Motor neuron (in vitro differentiated cells): Measurements from ENCODE around the gene CASP6. TPM values are rescaled to one million over a fixed set of nuclear protein-coding genes. Genes with fewer than 3 reads are reported as not detected.
A peak's percentile ranks its signal among the peaks of the same experiment; 100 is the strongest.

Source experiments
- ATAC-seq, 8 experiments: fragments of 200-7000 bp; cut with Tn5 transposase; replicated peaks in 6 of 8; 2 replicates each; pipeline ENCODE4 v1.8.0; 2021; ENCODE audit warnings: mild to moderate bottlenecking in 8 of 8, moderate library complexity in 8 of 8
- H3K27ac ChIP-seq, 2 donors: fragments of 250-450 bp; sonication (Bioruptor Pico); 2 replicates each; pipeline ENCODE4 v1.9.0; 2021; ENCODE audit warnings: antibody characterized with exemption in 2 of 2, mild to moderate bottlenecking in 2 of 2, moderate library complexity in 1 of 2
- H3K4me1 ChIP-seq, 2 donors: fragments of 250-450 bp; sonication (Bioruptor Pico); replicated peaks in 1 of 2; 2 replicates each; pipeline ENCODE4 v1.6.1; 2021; ENCODE audit warnings: antibody characterized with exemption in 2 of 2, mild to moderate bottlenecking in 2 of 2, moderate library complexity in 1 of 2
- H3K4me3 ChIP-seq, 5 donors: fragments of 250-450 bp; sonication (Bioruptor Pico); 2 replicates each; pipeline ENCODE4 v1.9.0; 2021; ENCODE audit warnings: antibody characterized with exemption in 5 of 5, mild to moderate bottlenecking in 5 of 5, moderate library complexity in 4 of 5
- WGBS, 10 experiments: fragments of 450-650 bp; shearing (Covaris generic); methylation state at CpG; one replicate each; pipeline ENCODE4 v1.0.0; 2022; 5-methylcytosine and 5-hydroxymethylcytosine counted together
- in situ Hi-C, 9 experiments: fragments of 400-800 bp; cut with MboI; loops; one replicate each; pipeline ENCODE4 v1.15.0; 2021; ENCODE audit warnings: low sequenced_read_pairs in 9 of 9, low pct_unique_long_range_greater_than_20kb in 2 of 9; ENCODE audit not compliant: unreplicated experiment in 9 of 9
- total RNA-seq, 8 experiments: library from RNA; unstranded; fragments of 300-600 nt; gene quantifications; 2 replicates each; pipeline versions ENCODE4 v1.2.3 to v1.2.4, GENCODE V29; 2022

Gene CASP6
- total RNA-seq, 8 experiments from 2014 or later, result 6.1 to 15.4 (median 8.2) TPM

- no peak for ATAC-seq
- peaks cover 5 to 11% of the 10 kb centered on the region in 2 donors for H3K4me1 ChIP-seq
- in situ Hi-C loops, result no loop called here
- peak overlapping the region; percentile 83 to 96 (median 90) for H3K4me3 ChIP-seq
- WGBS, 10 experiments, result 54 to 87% (median 68%) methylated on average over 2 to 14 of the region's 21 CpGs; no CpG with 5 or more reads in 1 of the 10 experiments
- H3K27ac ChIP-seq, result no peak overlapping the region
Observed at GRCh38 chr4:109730619-109731545, 27.6 kb upstream of the CASP6 start.

GRCh38 chr4:109729718-109730618, 26.7 kb upstream of the CASP6 start, which contains the start of gene PLA2G12A:
Gene PLA2G12A, minus strand, starts transcription at chr4:109730070. Its CDS starts 261 bp downstream, at chr4:109729809.
- Histone ChIP-seq H3K4me1 (peaks cover 5 to 11% of the 10 kb centered on the region in 2 donors), H3K27ac (no peak within 1 kb of the TSS), H3K4me3 (peak within 1 kb of the TSS; percentile 83 to 96 (median 90))
- in situ Hi-C loops, result no loop called here
- ATAC-seq, result peak; percentile 80 to 90 (median 88)
- WGBS, 10 experiments, result 0 to 4% (median 1%) methylated on average over 4 to 9 of the region's 83 CpGs; no CpG with 5 or more reads in 4 of the 10 experiments

- in situ Hi-C loops, result no loop called here
- Histone ChIP-seq H3K4me1 (peaks cover 5 to 11% of the 10 kb centered on the region in 2 donors), H3K4me3 (peak overlapping the region; percentile 83 to 96 (median 90)), H3K27ac (no peak overlapping the region)
- ATAC-seq, result peak in 2 of 8 experiments; percentile 12 to 21
- 0 to 50% (median 4%) methylated on average over 2 to 13 of the region's 25 CpGs for WGBS, 10 experiments
Observed at GRCh38 chr4:109729117-109729717, 26.0 kb upstream of the CASP6 start.

- peak overlapping the region; percentile 83 to 96 (median 90) for H3K4me3 ChIP-seq
- ATAC-seq, result no peak
- WGBS, 10 experiments, result 51 to 96% (median 80%) methylated on average over 3 to 6 of the region's 6 CpGs
- H3K27ac ChIP-seq, result no peak overlapping the region
- in situ Hi-C loops, result no loop called here
- peaks cover 5 to 11% of the 10 kb centered on the region in 2 donors for H3K4me1 ChIP-seq
Observed at GRCh38 chr4:109728385-109728784, 25.1 kb upstream of the CASP6 start.

- 50 to 100% (median 98%) methylated on average over 1 to 2 of the region's 2 CpGs; no CpG with 5 or more reads in 2 of the 10 experiments for WGBS, 10 experiments
- H3K27ac ChIP-seq, result no peak overlapping the region
- in situ Hi-C loops, result loop anchor here in 1 of 9 experiments (25.0 kb wide), 1 partner anchor 239 kb away; no protein-coding TSS in a partner anchor
- H3K4me3 ChIP-seq, result no peak overlapping the region
- no peak for ATAC-seq
- H3K4me1 ChIP-seq, result peaks cover 1 to 2% of the 10 kb centered on the region in 2 donors
Observed at GRCh38 chr4:109723110-109723509, 19.9 kb upstream of the CASP6 start.

GRCh38 chr4:109722357-109722756, 19.1 kb upstream of the CASP6 start:
- in situ Hi-C loops, result loop anchor here in 1 of 9 experiments (25.0 kb wide), 1 partner anchor 240 kb away; no protein-coding TSS in a partner anchor
- Histone ChIP-seq H3K27ac (no peak overlapping the region), H3K4me1 (no peaks in the 10 kb centered on the region), H3K4me3 (no peak overlapping the region)
- ATAC-seq, result no peak

GRCh38 chr4:109721033-109721432, 17.8 kb upstream of the CASP6 start:
- 83 to 100% (median 100%) methylated on average over 1 to 6 of the region's 7 CpGs; no CpG with 5 or more reads in 2 of the 10 experiments for WGBS, 10 experiments
- in situ Hi-C loops, result loop anchor here in 1 of 9 experiments (25.0 kb wide), 1 partner anchor 241 kb away; no protein-coding TSS in a partner anchor
- no peak overlapping the region for H3K4me3 ChIP-seq
- no peak for ATAC-seq
- H3K4me1 ChIP-seq, result no peaks in the 10 kb centered on the region
- H3K27ac ChIP-seq, result no peak overlapping the region

GRCh38 chr4:109719604-109720003, 16.4 kb upstream of the CASP6 start:
- Histone ChIP-seq H3K27ac (no peak overlapping the region), H3K4me3 (no peak overlapping the region), H3K4me1 (no peaks in the 10 kb centered on the region)
- in situ Hi-C loops, result loop anchor here in 1 of 9 experiments (25.0 kb wide), 1 partner anchor 243 kb away; no protein-coding TSS in a partner anchor
- ATAC-seq, result no peak
- WGBS, 10 experiments, result 60 to 100% (median 100%) methylated on average over 1 to 4 of the region's 4 CpGs; no CpG with 5 or more reads in 1 of the 10 experiments

GRCh38 chr4:109718759-109719158, 15.5 kb upstream of the CASP6 start:
- H3K27ac ChIP-seq, result no peak overlapping the region
- in situ Hi-C loops, result loop anchor here in 1 of 9 experiments (25.0 kb wide), 1 partner anchor 244 kb away; no protein-coding TSS in a partner anchor
- no peaks in the 10 kb centered on the region for H3K4me1 ChIP-seq
- 6 to 100% (median 83%) methylated on average over 1 of the region's 1 CpG; no CpG with 5 or more reads in 3 of the 10 experiments for WGBS, 10 experiments
- H3K4me3 ChIP-seq, result no peak overlapping the region
- ATAC-seq, result peak in 1 of 8 experiments; percentile 95

- no peak for ATAC-seq
- WGBS, 10 experiments, result 38 to 100% (median 88%) methylated on average over 1 to 3 of the region's 3 CpGs; no CpG with 5 or more reads in 2 of the 10 experiments
- H3K27ac ChIP-seq, result no peak overlapping the region
- no peak overlapping the region for H3K4me3 ChIP-seq
- H3K4me1 ChIP-seq, result no peaks in the 10 kb centered on the region
- in situ Hi-C loops, result loop anchor here in 1 of 9 experiments (25.0 kb wide), 1 partner anchor 249 kb away; no protein-coding TSS in a partner anchor
Observed at GRCh38 chr4:109713500-109713899, 10.3 kb upstream of the CASP6 start.

GRCh38 chr4:109708990-109709389, 5.7 kb upstream of the CASP6 start:
- WGBS, 10 experiments, result 91 to 100% (median 100%) methylated on average over 1 of the region's 1 CpG; no CpG with 5 or more reads in 6 of the 10 experiments
- in situ Hi-C loops, result loop anchor here in 1 of 9 experiments (25.0 kb wide), 1 partner anchor 253 kb away; no protein-coding TSS in a partner anchor
- no peak overlapping the region for H3K27ac ChIP-seq
- no peak overlapping the region for H3K4me3 ChIP-seq
- no peak for ATAC-seq
- H3K4me1 ChIP-seq, result peaks cover 0 to 1% of the 10 kb centered on the region in 2 donors

- Histone ChIP-seq H3K4me3 (no peak overlapping the region), H3K4me1 (peaks cover 3 to 4% of the 10 kb centered on the region in 2 donors), H3K27ac (no peak overlapping the region)
- WGBS, 10 experiments, result 21 to 89% (median 67%) methylated on average over 2 of the region's 2 CpGs; no CpG with 5 or more reads in 2 of the 10 experiments
- in situ Hi-C loops, result loop anchor here in 1 of 9 experiments (25.0 kb wide), 1 partner anchor 254 kb away; no protein-coding TSS in a partner anchor
- no peak for ATAC-seq
Observed at GRCh38 chr4:109708435-109708834, 5.2 kb upstream of the CASP6 start.
